Inferior parietal cortex (tissue), 1 donor: ENCODE results near the gene ARHGAP8.
"Not testable (repeated sequence)": the region's sequence is repeated elsewhere in the genome, so short reads cannot be mapped to it uniquely, and the experiment has no call there.

Source experiments
- DNase-seq: peaks from one replicate; pipeline ENCODE4 v3.0.0-alpha.2; 2016; ENCODE audit errors: extremely low spot score

ARHGAP8 gene

GRCh38 chr22:44855855-44856254, 103.5 kb downstream of the ARHGAP8 start:
- DNase-seq, result no peak

- not testable (repeated sequence) for DNase-seq
These were observed 106.4 kb downstream of the ARHGAP8 start for GRCh38 chr22:44858819-44859218.

- no peak for DNase-seq
These were observed 107.3 kb downstream of the ARHGAP8 start for GRCh38 chr22:44859641-44860040.

DNA sequence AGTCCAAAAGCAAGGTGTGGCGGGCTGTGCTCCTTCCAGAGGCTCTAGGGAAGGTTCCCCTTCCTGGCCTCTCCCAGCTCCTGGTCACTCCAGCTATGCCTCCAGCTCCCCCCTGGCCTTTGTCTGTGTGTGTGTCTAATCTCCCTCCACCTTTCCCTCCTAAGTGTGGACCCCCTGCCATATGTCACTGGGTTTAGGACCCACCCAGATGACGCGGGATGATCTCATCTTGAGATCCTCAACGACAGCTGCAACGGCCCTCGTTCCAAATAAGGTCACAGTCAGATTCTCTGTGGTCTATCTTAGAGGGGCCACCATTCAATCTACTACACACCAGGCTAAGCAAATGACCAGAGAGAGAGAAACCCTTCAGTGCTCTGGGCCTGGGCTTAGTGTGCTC, 107.9 kb downstream of the ARHGAP8 start:
- no peak for DNase-seq

DNA sequence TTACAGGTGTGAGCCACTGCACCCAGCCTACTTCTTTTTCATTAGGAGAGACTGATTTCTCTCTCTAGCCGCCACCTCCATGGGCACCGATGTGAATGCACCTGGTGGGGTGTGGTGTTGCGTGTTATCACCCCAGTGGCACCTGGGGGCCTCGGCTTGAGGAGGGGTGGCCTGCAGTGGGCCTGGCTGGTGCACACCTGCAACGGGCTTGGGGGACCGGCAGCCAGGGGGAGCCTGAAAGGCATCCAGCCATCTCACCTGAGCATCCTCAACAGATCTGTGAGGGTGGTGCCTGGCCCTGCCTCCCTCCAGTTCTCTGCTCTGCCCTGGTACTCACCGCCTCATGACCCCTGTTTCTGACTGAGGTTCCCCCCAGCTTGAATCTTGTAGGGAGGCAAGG, 108.9 kb downstream of the ARHGAP8 start:
- DNase-seq, result no peak

- DNase-seq, result no peak
These were observed 109.9 kb downstream of the ARHGAP8 start for GRCh38 chr22:44862281-44862680.

- DNase-seq, result no peak
These were observed 110.8 kb downstream of the ARHGAP8 start for GRCh38 chr22:44862981-44863860.

GRCh38 chr22:44865193-44866057, 113.0 kb downstream of the ARHGAP8 start:
- no peak for DNase-seq

GRCh38 chr22:44869196-44869595, 116.8 kb downstream of the ARHGAP8 start:
- DNase-seq, result no peak

- peak; percentile 13 for DNase-seq
These were observed 117.6 kb downstream of the ARHGAP8 start for GRCh38 chr22:44870021-44870420.

DNA sequence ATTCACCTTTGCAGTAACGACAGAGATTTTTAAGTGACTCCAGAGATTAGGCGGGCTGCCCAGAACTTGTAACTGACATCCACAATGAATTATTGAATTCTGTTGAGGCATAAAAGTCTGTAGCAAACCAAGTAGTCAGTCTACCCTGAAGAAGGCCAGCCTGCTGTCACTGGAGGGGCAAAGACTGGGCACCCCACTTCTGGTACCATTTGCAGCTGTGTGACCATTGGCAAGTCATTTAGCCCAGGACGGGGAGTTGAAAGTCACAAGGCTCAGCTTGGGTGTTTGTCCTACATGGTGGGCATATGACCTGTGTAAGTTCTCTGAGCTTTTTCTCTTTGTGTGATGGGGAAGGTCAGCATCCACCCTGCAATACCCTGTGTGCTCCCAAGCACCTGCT, 119.4 kb downstream of the ARHGAP8 start:
- no peak for DNase-seq

DNA sequence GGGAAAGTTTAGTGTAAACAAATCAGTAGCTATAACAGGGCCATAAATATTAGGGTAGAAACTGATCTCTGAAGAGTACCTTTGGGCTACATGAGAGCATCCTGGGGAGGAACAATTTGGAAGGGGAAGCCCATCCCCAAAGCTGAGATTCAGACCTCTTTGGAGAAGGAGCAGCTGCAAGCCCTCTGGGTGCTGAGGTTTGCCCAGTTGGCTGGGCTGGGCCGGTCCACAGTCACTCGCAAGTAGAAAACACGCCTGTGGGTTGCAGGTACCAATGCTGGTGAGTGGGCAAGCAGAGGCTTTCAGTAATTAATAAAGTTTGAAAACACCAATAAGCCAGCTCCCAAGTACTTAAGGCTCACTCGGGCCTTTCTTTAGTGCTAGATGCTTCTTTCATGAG, 124.5 kb downstream of the ARHGAP8 start:
- no peak for DNase-seq

DNA sequence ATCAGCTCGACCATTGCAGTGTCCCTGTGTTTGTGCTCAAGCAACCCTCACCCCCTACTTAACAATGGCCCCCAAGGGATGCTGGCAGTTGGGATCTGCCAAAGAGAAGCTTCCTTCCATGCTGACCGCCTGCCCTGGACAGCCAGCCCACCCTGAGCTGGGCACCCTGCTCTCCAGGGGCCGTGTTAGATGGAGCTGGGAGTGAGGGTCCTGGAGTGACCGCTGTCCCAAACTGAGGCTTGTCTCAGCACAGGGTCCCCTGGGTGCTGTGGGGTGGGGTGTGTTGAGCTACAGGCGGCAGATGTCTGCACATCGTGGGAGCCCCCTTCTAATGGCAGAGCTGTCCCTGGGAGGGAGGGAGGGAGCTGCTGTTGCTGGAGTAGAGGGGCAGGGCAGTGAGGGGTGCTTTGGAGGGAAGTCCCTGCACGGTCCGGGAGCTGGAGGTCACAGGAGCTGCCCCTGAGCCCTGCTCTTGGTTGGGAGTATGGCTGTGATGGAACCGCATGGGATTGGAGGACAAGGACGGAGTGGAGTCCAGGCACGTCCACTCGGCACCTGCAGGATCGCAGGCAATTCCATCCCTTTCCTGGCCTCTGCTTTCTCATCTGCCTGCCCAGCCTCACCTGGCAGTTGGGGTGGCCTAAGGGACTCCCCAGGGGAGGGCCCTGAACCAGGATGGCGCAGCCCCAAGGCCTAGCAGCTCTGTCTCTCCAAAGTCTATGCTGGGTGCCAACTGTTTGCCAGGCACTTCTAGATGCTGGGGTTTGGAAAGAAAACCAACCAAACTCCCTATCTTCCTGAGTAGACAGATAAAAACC, 126.3 kb downstream of the ARHGAP8 start:
- DNase-seq, result no peak

DNA sequence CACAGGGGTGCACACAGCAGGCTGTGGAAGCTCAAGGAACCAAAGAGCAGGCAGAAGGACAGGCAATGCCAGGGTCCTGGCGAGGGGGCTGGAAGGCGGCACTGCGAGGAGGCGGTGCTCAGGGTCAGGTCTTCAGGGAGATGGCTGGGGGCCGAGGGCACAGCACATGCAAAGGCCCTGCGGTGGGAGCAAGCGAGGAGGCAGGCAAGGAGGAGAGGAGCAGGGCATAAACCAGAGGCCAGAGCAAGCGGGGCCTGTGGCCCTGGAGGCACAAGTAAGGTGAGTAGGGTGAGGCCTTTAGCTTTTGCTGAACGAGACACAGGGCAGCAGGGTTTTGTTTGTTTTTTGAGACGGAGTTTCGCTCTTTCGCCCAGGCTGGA, 126.9 kb downstream of the ARHGAP8 start:
- no peak for DNase-seq

GRCh38 chr22:44880610-44881290, 128.4 kb downstream of the ARHGAP8 start:
- no peak for DNase-seq

DNA sequence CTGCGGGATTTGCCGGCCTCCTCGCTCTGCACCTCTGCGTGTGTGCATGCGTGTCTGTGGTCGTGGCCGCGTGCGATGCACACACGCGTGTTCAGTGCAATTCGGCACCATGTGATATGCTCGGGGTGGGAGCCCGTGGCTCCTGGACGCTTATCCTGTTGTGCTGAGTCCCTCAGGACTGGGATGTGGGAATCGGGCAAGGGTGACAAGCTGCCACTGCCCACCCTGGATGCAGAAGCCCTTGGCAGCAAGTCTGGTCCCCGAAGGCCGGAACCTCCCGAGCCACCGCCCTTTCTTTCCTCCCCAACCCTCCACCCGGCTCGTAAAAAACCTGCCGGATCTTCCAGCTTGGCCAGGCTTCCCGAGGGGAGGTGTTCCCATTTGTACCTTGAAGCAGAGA, 129.2 kb downstream of the ARHGAP8 start:
- no peak for DNase-seq

DNA sequence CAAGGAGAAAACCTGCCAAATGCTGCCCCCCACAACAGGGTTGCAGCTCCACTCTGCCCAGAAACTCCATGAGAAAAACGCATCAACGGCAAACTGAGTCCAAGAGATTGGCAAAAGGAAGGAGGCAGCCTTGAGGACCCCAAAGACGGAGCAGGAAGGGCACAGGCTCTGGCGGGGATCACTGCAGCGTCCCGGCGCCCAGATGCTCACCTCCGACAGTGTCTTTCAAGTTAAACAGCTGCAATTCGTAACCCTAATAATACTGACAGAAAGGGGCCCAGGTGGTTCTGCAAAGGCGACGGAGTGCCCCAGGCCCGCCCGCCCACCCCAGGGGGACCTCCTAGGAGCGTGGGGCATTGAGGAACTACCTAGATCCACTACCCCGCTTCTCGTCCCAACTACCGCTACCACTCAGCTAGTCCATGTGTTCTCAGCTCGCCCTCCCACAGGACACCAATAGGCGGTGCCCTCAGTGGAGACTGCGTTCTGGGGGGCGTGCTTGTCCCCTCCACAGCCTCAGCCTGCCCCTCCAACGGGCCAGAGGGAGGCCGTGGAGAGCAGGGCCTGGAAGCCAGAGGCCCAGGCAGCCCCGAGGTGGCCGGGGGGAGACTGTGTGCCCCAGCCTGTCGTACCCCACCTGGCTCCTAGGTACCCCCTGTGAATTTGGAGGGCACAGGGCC, 130.0 kb downstream of the ARHGAP8 start:
- no peak for DNase-seq

DNA sequence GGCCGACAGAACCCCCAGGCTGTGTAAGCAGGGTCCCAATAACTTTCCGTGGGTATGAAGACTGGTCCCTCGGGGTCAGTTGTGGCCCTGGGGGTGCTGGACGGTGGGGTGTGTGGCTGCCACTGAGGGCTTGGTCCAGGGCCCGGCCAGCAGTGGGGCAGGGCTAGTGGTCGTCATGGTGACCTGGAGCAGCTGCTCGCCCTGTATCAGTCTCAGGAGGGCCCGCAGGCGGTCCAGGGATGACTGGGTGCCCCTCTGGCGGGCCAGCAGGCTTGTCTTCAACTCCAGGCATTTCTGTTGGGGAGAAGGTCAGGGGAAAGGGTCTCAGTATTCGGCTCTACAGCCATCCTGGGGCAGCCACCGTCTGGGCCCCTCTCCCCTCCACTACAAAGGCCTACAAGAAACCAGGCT, 130.6 kb downstream of the ARHGAP8 start:
- no peak for DNase-seq

DNA sequence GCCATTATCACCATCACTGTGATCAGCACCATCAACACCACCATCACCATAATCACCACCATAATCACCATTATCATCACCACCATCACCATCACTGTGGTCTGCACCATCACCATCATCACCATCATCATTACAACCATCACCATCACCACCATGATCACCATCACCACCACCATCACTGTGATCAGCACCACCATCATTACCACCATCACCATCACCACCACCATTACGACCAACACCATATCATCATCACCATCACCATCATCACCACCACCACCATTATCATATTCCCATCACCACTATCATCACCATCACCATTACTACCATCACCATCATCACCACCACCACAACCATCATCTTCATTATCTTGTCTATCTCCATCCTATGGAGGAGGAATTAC, 132.2 kb downstream of the ARHGAP8 start:
- no peak for DNase-seq

- no peak for DNase-seq
These were observed 132.8 kb downstream of the ARHGAP8 start for GRCh38 chr22:44884968-44885805.
